Prostate gland (tissue), 2 donors: Measurements from ENCODE around the gene IL20.

Source experiments
- CTCF ChIP-seq, 4 experiments: fragments of 200-600 bp in 2 of 4; fragments of 450-650 bp in 2 of 4; sonication (generic) in 2 of 4; IDR thresholded peaks; 1 replicate in 3 of 4; 2 replicates in 1 of 4; pipeline ENCODE4 v1.5.1; 2016 to 2019; ENCODE audit warnings: antibody characterized with exemption in 4 of 4, mild to moderate bottlenecking in 2 of 4, moderate library complexity in 2 of 4
- POLR2A ChIP-seq: fragments of 450-650 bp; IDR thresholded peaks from one replicate; pipeline ENCODE4 v1.6.1; 2016; ENCODE audit warnings: antibody characterized with exemption, mild to moderate bottlenecking
- POLR2AphosphoS5 ChIP-seq: sonication (generic); formaldehyde crosslinking; IDR thresholded peaks from one replicate; pipeline ENCODE4 v1.6.1; 2017; ENCODE audit warnings: antibody characterized with exemption

GRCh38 chr1:206875752-206876377 is 10.4 kb downstream of the IL20 start:
- no peak for TF ChIP-seq CTCF (IDR thresholded peaks at IDR 0.05)
- TF ChIP-seq POLR2A: no peak
- no peak for TF ChIP-seq POLR2AphosphoS5
